GM21526 (cell line): Measurements from ENCODE around the gene CELF5.
"Not testable (repeated sequence)": the region's sequence is repeated elsewhere in the genome, so short reads cannot be mapped to it uniquely, and the experiment has no call there.

Experiments
- ATAC-seq: cut with Tn5 transposase; IDR thresholded peaks from one replicate; pipeline ENCODE4 v1.9.1; 2021; ENCODE audit warnings: moderate library complexity; ENCODE audit not compliant: unreplicated experiment, low FRiP score

CELF5 gene

DNA sequence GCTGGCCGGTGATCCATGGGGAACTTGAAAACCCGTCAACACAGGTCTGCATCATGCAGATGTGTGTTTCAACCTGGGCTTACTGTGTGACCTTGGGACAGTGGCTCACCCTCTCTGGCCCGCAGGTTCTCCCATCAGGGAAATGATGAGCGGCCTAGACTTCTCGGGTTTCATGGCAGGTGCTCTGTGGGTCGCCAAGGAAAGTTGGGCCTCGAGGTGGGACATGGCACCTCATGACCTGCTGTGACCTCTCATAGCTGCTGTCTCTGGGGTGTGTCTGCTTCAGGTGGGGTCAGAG lies 91.2 kb downstream of the CELF5 start:
- no peak for ATAC-seq

DNA sequence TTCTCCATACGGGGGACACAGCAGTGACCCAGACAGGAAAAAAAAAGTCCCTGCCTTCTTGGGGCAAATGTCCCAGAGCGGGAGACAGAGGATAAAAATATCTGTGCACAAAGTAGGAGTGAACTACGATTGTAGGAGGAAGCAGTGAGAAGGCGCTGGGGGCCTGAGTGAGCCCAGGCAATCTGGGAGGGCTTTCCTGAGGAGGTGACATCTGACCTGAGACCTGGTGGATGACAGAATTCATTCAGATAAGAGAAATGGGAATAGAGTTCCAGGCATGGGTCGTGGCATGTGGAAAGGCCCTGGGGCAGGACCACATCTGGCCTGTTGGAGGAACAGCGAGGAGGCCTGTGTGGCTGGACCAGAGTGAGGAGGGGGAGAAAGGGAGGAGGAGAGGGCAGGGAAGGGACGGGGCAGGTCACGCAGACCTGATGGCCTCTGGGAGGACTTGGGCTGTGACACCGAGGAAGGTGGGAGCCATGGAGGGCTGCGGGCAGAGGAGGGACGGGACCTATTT lies 91.7 kb downstream of the CELF5 start:
- no peak for ATAC-seq

GRCh38 chr19:3316659-3317207 lies 92.3 kb downstream of the CELF5 start:
- no peak for ATAC-seq

DNA sequence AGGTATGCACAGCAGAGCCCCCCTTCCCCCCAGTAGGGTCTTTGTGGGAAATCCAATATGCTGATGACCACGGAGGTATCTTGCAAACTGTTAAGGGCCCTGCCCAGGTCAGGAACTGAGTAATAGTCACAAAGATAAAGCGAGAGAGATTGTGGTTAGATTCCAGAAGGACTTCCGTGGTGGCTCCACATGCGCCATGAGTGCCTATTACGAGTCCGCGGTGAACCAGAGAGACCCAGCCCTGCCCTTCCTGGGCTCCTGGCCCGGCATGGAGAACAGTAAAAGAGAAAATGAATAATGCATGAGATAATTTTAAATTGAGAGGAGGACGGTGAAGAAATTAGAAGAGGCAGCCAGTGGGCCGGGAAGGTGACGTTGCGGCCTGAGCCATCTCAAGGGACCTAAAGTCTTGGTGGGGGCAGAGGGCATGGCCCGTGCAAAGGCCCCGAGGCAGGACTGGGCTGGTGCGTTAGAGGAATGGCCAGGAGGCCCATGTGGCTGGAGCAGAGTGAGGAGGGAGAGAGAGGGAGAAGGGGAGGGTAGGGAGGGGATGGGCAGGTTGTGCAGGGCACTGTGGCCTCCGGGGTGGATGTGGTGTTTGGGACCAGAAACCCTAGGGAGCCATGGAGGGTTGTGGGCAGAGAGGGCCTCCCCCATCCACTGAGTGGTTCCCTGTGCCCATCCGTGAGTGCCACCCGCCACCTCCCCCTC lies 95.3 kb downstream of the CELF5 start:
- no peak for ATAC-seq

DNA sequence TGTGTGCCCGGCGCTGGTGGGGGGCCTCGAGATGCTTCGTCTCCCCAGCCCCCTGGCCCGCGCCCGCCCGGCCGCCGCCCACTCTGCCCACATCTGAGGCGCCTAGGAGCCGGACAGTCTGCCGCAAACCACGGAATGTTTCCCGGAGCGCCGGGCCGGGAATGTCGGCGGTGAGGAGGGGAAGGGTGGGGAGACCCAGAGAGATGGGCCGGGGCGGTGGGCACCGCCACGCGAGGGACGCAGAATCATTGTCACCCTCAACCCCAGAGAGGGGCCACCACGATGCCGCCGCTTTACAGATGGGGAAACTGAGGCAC lies 95.9 kb downstream of the CELF5 start:
- no peak for ATAC-seq

GRCh38 chr19:3320853-3321252 lies 96.4 kb downstream of the CELF5 start:
- no peak for ATAC-seq

GRCh38 chr19:3321696-3322095 lies 97.2 kb downstream of the CELF5 start:
- ATAC-seq, result no peak

- no peak for ATAC-seq
Measured at GRCh38 chr19:3322199-3322978, 97.9 kb downstream of the CELF5 start.

- no peak for ATAC-seq
Measured at GRCh38 chr19:3323026-3323425, 98.6 kb downstream of the CELF5 start.

DNA sequence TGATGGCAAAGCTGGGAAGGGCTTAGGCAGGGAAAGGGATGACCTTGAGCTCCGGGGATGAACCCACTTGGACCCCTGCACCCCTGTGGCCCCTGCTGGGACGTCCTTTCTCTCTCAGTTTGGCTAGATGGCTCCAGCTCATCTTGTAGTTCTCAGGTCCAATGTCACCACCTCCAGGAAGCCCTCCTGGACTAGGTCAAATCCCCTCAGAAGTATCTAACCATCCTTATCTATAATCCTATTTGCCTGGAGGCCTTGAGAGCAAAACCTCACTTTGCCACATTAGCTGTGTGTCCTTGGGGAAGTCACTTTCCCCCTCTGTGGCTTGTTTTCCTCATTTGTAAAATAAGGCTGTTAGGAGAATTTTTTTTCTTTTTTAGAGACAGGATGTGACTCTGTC lies 99.2 kb downstream of the CELF5 start:
- ATAC-seq, result no peak

DNA sequence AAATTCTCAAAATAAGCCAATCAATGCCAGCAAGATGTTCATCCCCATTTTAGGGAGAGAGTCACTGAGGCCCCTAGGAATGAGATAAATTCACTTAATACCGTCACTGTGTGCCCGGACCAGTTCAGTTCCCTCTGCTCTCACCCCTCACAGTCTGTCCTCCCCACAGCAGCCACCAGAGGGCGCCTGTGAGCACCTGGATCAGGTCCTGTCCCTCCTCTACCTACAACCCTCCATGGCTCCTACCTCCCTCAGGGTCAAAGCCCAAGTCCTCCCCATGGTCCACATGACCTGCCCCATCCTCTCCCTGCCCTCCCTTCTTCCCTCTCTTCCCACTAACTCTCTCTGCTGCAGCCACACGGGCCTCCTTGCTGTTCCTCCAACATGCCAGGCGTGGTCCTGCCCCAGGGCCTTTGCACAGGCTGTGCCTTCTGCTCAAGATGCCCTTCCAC lies 100.0 kb downstream of the CELF5 start:
- ATAC-seq, result no peak

GRCh38 chr19:3325451-3325850 lies 101.0 kb downstream of the CELF5 start:
- ATAC-seq, result no peak

GRCh38 chr19:3328743-3329142 lies 104.3 kb downstream of the CELF5 start:
- no peak for ATAC-seq

GRCh38 chr19:3330047-3330446 lies 105.6 kb downstream of the CELF5 start:
- ATAC-seq, result no peak

- ATAC-seq, result not testable (repeated sequence)
Measured at GRCh38 chr19:3332232-3332631, 107.8 kb downstream of the CELF5 start.

- ATAC-seq, result no peak
Measured at GRCh38 chr19:3333020-3333583, 108.6 kb downstream of the CELF5 start.

DNA sequence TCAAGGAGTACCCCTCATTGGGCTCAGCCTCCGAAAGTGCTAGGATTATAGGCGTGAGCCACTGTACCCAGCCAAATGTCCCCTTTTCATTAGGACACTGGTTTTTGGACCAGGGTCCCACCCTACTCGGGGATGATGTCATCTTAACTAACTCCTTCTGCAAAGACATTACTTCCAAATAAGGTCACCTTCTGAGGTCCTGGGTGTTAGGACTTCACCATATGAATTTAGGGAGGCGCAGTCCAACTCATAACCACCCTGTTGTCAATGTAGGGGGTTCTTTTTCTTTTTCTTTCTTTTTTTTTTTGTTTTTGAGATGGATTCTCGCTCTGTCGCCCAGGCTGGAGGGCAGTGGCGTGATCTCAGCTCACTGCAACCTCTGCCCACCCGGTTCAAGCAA lies 109.2 kb downstream of the CELF5 start:
- ATAC-seq, result no peak

DNA sequence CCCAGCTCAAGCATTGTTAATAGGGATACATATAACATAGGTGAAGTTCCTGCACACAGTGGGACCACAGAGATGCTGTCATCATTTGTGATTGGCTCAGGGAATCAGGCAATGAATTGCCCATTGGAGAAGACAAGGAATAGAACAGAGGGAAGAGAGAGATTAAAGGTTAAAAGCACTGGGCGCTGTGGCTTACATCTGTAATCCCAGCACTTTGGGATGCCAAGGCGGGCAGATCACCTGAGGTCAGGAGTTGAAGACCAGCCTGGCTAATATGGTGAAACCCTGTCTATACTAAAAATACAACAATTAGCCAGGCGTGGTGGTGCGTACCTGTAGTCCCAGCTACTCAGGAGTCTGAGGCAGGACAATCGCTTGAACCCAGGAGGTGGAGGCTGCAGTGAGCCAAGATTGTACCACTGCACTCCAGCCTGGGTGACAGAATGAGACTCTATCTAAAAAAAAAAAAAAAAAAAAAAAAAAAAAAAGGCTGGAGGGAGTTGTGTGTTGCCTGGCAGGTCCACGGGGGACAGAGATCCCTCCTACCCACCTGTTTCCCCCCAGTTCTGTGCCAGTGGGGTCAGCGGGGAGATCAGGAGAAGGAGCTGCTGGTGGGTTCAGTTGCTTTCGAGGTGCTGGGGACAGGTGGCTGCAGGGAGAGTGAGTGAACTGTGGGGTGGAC lies 110.4 kb downstream of the CELF5 start:
- not testable (repeated sequence) for ATAC-seq

DNA sequence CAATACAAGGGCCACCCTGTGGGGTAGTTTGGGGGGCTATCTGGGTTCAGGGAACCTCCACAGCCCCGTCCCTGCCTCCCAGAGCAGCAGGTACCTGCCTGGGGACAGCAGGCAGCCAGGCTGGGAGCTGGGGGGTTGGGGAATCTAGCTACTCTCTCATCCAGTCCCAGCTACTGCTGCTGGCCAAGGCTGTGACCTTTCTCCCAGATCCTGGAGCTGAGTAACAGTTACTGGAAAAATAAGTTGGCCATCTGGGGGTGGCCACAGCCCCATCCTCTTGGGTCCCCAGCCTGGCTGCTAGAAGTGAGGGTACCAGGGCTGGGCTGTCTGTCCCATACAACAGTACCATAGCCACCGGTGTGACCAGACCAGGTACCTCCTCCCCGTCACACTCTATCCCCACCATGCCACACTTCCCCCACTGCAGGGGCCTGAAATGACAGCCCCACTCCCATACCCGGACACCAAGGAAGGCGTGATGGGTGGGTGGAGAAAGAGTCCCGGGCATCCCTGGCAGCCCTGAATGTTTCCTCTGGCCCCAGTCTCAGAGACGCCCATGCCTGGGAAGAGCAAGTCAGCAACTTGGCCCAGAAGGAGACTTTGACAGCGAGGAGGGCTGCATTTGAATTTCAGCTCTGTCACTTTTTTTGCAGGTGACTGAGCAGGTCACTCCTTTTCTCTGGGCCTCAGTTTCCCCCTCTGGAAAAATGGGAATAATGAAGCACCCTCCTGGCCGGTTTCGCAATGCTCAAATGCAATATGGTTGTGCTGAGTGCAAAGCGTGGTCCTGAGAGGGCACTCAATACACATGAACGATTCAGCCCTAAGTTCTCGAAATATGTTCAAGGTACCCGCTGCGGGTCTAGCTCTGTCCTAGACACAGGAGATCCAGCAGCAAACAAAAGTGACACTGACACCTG lies 111.2 kb downstream of the CELF5 start:
- no peak for ATAC-seq

DNA sequence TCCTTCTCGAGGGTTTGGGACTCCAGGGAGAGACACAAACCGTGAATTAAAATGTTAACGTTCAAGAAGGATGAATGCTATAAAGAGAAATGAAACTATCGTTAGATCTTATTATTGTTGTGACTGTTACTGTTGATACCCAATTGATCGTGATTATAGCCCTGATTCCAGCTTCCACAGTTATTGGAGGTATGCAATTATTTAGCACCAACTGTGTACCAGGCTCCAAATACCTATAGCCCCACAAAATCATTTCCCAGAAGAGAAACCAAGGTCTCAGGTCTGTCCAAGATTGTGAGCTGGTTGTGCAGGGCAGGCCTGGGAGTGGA lies 111.9 kb downstream of the CELF5 start:
- ATAC-seq, result no peak
